Measurements from ENCODE around the gene BLCAP. TPM values are rescaled to one million over a fixed set of nuclear protein-coding genes. Genes with fewer than 3 reads are reported as not detected.

The BLCAP gene
- total and polyA plus RNA-seq, 2 of the 4 experiments (the other 2 are of a cell fraction) = 17.7 to 67.3 TPM

DNA sequence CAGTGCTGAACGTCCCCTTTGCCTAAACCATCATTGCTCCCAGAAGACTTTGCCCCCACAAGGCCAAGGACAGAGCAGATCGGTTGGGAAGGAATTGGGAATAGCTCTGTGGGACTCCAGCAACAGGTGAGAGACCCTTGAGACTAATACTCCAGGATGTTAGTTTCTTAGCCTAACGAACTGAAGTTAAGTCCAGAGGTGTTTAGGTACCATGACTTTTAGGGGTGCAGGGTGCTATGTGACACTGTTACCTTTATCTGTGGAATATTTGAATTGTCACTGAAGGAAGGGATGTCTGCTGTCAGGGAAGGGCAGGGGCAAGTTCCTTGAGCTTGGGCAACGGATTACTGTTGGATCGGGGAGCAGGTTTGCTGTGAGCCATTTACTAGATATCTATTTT is 1.9 kb downstream of the BLCAP start:
- Histone ChIP-seq H3K27me3 (ENCODE audit: control insufficient read depth, insufficient read depth, low read length) (no peaks in the 10 kb centered on the region), H3K4me2 (ENCODE audit: low read depth, low read length) (peak overlapping the region; percentile 48; the same call in 1 of the 2 replicates), H4K8ac (ENCODE audit: low read depth in 2 of 2, low read length in 2 of 2) (peak overlapping the region in 1 of 2 experiments; percentile 59; a peak in 2 of 4 replicates), H2BK120ac (ENCODE audit: low read depth, low read length) (no peak overlapping the region), H3K9me1 (ENCODE audit: insufficient read depth, low read length) (peaks cover 19% of the 10 kb centered on the region), H2BK5ac (ENCODE audit: low read depth, low read length, poor library complexity, severe bottlenecking) (peak overlapping the region; percentile 22), H3K4me1 (ENCODE audit: control insufficient read depth, insufficient read depth, low read length) (peaks cover 11% of the 10 kb centered on the region), H3K18ac (ENCODE audit: low read depth, low read length) (no peak overlapping the region), H3K36me3 (ENCODE audit: control insufficient read depth, insufficient read depth, low read length) (peaks cover 5% of the 10 kb centered on the region; the same call in 1 of the 2 replicates), H4K20me1 (ENCODE audit: insufficient read depth, low read length) (peaks cover 55% of the 10 kb centered on the region), H3K9ac (ENCODE audit: low read depth, low read length) (no peak overlapping the region), H3K4me3 (ENCODE audit: insufficient read depth, low read depth, low read length) (no peak overlapping the region), H2BK20ac (ENCODE audit: low read depth, low read length) (no peak overlapping the region), H3K9me3 (ENCODE audit: control insufficient read depth, insufficient read depth, low read length) (no peaks in the 10 kb centered on the region), H4K5ac (ENCODE audit: low read depth, low read length) (no peak overlapping the region), H2AK9ac (replicated peaks; ENCODE audit: low read depth, low read length, poor library complexity) (no peak overlapping the region), H3K27ac (ENCODE audit: insufficient read depth, low read length) (0 out of 2 replicates have a peak overlapping the region, but pooled peaks have one; percentile 27), H4K91ac (ENCODE audit: insufficient read depth, low read depth, low read length) (peak overlapping the region; percentile 32), H3K79me1 (ENCODE audit: low read depth in 1 of 2, low read length in 2 of 2) (peaks cover 23 to 64% of the 10 kb centered on the region in 2 experiments), H3K4ac (ENCODE audit: low read depth, low read length) (peak overlapping the region; percentile 62; the same call in 1 of the 2 replicates), H2AK5ac (ENCODE audit: low read depth, low read length) (peak overlapping the region; percentile 79; the same call in 1 of the 2 replicates), H2BK15ac (ENCODE audit: low read depth, low read length) (peak overlapping the region; percentile 50; the same call in 1 of the 3 replicates), H3K14ac (replicated peaks; ENCODE audit: low read depth, low read length) (peak overlapping the region; percentile 47; the same call in 1 of the 2 replicates), H2AFZ (replicated peaks; ENCODE audit: low read length, poor library complexity) (no peak overlapping the region), H3K56ac (ENCODE audit: extremely low read depth, insufficient read depth, low read length) (no peak overlapping the region), H3K23ac (ENCODE audit: low read depth, low read length) (peak overlapping the region; percentile 71; the same call in 1 of the 2 replicates)
- DNase-seq (no peak), ATAC-seq (ENCODE audit: low read depth) (no peak)
- BruUV-seq (replicated peaks) = no TSS peak
- in situ Hi-C loops (cut with MboI; ENCODE audit: low sequenced_read_pairs) = loop anchor here (5.0 kb wide), 1 partner anchor 134 kb away; no protein-coding TSS in a partner anchor
- ChIA-PET CTCF (interaction anchor here (0.6 kb wide), 1 partner anchor 552 kb away, joined by 3 read pairs; no protein-coding TSS in a partner anchor), POLR2A (ENCODE audit: unreplicated experiment) (interaction anchor here (1.1 kb wide), 1 partner anchor 9 kb away, joined by 3 read pairs; no protein-coding TSS in a partner anchor)
- dilution Hi-C loops (cut with HindIII; ENCODE audit: low sequenced_read_pairs, unreplicated experiment) = no loop called here
- TF ChIP-seq RAD21 (IDR thresholded peaks at IDR 0.05; ENCODE audit: low read length) = no peak
- TF ChIP-seq MXI1 (IDR thresholded peaks at IDR 0.05; ENCODE audit: borderline replicate concordance, low read depth, low read length) = no peak
- TF ChIP-seq NFE2L2 (IDR thresholded peaks at IDR 0.05; ENCODE audit: low read depth, low read length) = no peak
- TF ChIP-seq RFX5 (IDR thresholded peaks at IDR 0.05; ENCODE audit: low read depth, low read length) = no peak
- TF ChIP-seq MAZ (IDR thresholded peaks at IDR 0.05; ENCODE audit: borderline replicate concordance, low read depth, low read length) = no peak
- no peak for TF ChIP-seq BHLHE40 (IDR thresholded peaks at IDR 0.05; ENCODE audit: low read depth, low read length)
- no peak for TF ChIP-seq CEBPB (IDR thresholded peaks at IDR 0.05; ENCODE audit: low read depth, low read length)
- TF ChIP-seq ELK1 (IDR thresholded peaks at IDR 0.05; ENCODE audit: borderline replicate concordance, low read depth, low read length) = no peak
- TF ChIP-seq, protein P1, sequence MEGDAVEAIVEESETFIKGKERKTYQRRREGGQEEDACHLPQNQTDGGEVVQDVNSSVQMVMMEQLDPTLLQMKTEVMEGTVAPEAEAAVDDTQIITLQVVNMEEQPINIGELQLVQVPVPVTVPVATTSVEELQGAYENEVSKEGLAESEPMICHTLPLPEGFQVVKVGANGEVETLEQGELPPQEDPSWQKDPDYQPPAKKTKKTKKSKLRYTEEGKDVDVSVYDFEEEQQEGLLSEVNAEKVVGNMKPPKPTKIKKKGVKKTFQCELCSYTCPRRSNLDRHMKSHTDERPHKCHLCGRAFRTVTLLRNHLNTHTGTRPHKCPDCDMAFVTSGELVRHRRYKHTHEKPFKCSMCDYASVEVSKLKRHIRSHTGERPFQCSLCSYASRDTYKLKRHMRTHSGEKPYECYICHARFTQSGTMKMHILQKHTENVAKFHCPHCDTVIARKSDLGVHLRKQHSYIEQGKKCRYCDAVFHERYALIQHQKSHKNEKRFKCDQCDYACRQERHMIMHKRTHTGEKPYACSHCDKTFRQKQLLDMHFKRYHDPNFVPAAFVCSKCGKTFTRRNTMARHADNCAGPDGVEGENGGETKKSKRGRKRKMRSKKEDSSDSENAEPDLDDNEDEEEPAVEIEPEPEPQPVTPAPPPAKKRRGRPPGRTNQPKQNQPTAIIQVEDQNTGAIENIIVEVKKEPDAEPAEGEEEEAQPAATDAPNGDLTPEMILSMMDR (conservative IDR thresholded peaks at IDR 0.05; ENCODE audit: low read depth, low read length) = no peak
- TF ChIP-seq RCOR1 (IDR thresholded peaks at IDR 0.05; ENCODE audit: insufficient replicate concordance, low read length) = no peak
- no peak for TF ChIP-seq POLR2A (IDR thresholded peaks at IDR 0.05; ENCODE audit: low read depth, low read length)
- no peak for TF ChIP-seq SMC3 (IDR thresholded peaks at IDR 0.05; ENCODE audit: low read depth, low read length)
- no peak for TF ChIP-seq FOS (IDR thresholded peaks at IDR 0.05; ENCODE audit: low read depth, low read length)
- TF ChIP-seq, protein P2, sequence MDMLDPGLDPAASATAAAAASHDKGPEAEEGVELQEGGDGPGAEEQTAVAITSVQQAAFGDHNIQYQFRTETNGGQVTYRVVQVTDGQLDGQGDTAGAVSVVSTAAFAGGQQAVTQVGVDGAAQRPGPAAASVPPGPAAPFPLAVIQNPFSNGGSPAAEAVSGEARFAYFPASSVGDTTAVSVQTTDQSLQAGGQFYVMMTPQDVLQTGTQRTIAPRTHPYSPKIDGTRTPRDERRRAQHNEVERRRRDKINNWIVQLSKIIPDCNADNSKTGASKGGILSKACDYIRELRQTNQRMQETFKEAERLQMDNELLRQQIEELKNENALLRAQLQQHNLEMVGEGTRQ (IDR thresholded peaks at IDR 0.05; ENCODE audit: low read depth, low read length) = no peak
- TF ChIP-seq CHD1 (IDR thresholded peaks at IDR 0.05; ENCODE audit: low read depth, low read length) = no peak
- no peak for TF ChIP-seq MAFK (IDR thresholded peaks at IDR 0.05; ENCODE audit: low read depth, low read length)
- intact Hi-C loops (cut with micrococcal nuclease) = loop anchor here (2.0 to 5.0 kb wide), 2 partner anchors 119 to 141 kb away; no protein-coding TSS in a partner anchor
- WGBS, 2 experiments (ENCODE audit: extremely low coverage in 2 of 2, insufficient read length in 1 of 2) = no CpG with 5 or more reads among the region's 5 CpGs
